ENCODE measurements around the gene SMIM5. TPM values are rescaled to one million over a fixed set of nuclear protein-coding genes. Genes with fewer than 3 reads are reported as not detected.

The SMIM5 gene
- total and polyA plus RNA-seq, 9 of the 15 experiments (the other 6 are each of a cell fraction or from before 2014, with no cell fraction given), result 0.08 TPM; not detected in 8

- no peak overlapping the region for H3K4me3 ChIP-seq
- no peak overlapping the region for H3K4me2 ChIP-seq (ENCODE audit: insufficient read depth, low read length)
- peaks cover 3% of the 10 kb centered on the region for H3K9me1 ChIP-seq (ENCODE audit: control insufficient read depth, insufficient read depth, low read length)
- no peaks in the 10 kb centered on the region for H3K79me2 ChIP-seq (ENCODE audit: control insufficient read depth, insufficient read depth, low read length)
- ChIA-PET CTCF (ENCODE audit: low intra/inter-chr PET ratio) (no interaction called here), POLR2A (interaction anchor here (0.7 to 2.1 kb wide), 3 partner anchors 8 to 133 kb away, joined by 3 to 15 read pairs (median 5); no protein-coding TSS in a partner anchor)
- in situ Hi-C loops (cut with MboI), result no loop called here
- H4K20me1 ChIP-seq (replicated peaks; ENCODE audit: control insufficient read depth, insufficient read depth, low read length), result 0 out of 2 replicates have a peak, but pooled peaks cover 6% of the 10 kb centered on the region
- H3K4me1 ChIP-seq (replicated peaks in 1 of 2; ENCODE audit: control insufficient read depth in 2 of 2, insufficient read depth in 2 of 2, low read length in 2 of 2), result peaks cover 15 to 21% of the 10 kb centered on the region in 2 experiments; a peak in 4 of 5 replicates
- TF ChIP-seq TEAD1 (CRISPR knock-in tag; IDR thresholded peaks at IDR 0.05) (no peak), CBFA2T3 (IDR thresholded peaks at IDR 0.05) (no peak), TSHZ1 (CRISPR knock-in tag; IDR thresholded peaks at IDR 0.05) (no peak), SNIP1 (IDR thresholded peaks at IDR 0.05; ENCODE audit: low read depth) (no peak), POLR2G (IDR thresholded peaks at IDR 0.05; ENCODE audit: low read depth, low read length) (no peak), GTF3C2 (IDR thresholded peaks at IDR 0.05; ENCODE audit: borderline replicate concordance, extremely low read depth, insufficient read length) (no peak), RBBP5 (IDR thresholded peaks at IDR 0.05; ENCODE audit: borderline replicate concordance, insufficient read depth, low read length, poor library complexity, severe bottlenecking) (no peak)
- TF ChIP-seq, protein P1, sequence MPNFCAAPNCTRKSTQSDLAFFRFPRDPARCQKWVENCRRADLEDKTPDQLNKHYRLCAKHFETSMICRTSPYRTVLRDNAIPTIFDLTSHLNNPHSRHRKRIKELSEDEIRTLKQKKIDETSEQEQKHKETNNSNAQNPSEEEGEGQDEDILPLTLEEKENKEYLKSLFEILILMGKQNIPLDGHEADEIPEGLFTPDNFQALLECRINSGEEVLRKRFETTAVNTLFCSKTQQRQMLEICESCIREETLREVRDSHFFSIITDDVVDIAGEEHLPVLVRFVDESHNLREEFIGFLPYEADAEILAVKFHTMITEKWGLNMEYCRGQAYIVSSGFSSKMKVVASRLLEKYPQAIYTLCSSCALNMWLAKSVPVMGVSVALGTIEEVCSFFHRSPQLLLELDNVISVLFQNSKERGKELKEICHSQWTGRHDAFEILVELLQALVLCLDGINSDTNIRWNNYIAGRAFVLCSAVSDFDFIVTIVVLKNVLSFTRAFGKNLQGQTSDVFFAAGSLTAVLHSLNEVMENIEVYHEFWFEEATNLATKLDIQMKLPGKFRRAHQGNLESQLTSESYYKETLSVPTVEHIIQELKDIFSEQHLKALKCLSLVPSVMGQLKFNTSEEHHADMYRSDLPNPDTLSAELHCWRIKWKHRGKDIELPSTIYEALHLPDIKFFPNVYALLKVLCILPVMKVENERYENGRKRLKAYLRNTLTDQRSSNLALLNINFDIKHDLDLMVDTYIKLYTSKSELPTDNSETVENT (CRISPR knock-in tag; IDR thresholded peaks at IDR 0.05), result no peak
- no peaks in the 10 kb centered on the region for H3K27me3 ChIP-seq (ENCODE audit: control insufficient read depth in 2 of 2, insufficient read depth in 2 of 2, low read length in 2 of 2)
- DNase-seq (ENCODE audit: extremely low read depth in 1 of 4, low spot score in 3 of 4) (no peak), FAIRE-seq (no peak), ATAC-seq (no peak)
- BruUV-seq (replicated peaks), result no TSS peak
- WGBS (ENCODE audit: insufficient coverage, low coverage, missing lambda C conversion rate), result 90% methylated on average over 6 of the region's 6 CpGs
- H3K36me3 ChIP-seq (ENCODE audit: control insufficient read depth, insufficient read depth, low read length), result peaks cover 28% of the 10 kb centered on the region
- intact Hi-C loops (cut with micrococcal nuclease), result no loop called here
- H3K9me3 ChIP-seq (replicated peaks; ENCODE audit: control insufficient read depth, insufficient read depth, low read depth, low read length), result no peaks in the 10 kb centered on the region
- no peak overlapping the region for H2AFZ ChIP-seq (ENCODE audit: low read depth, low read length)
- H3K27ac ChIP-seq (ENCODE audit: extremely low read depth, low read depth, low read length), result no peak overlapping the region
- 0 out of 4 replicates have a peak overlapping the region, but pooled peaks of 1 of the 2 experiments have one; percentile 8 for H3K9ac ChIP-seq (ENCODE audit: insufficient read depth in 1 of 2, low read depth in 2 of 2, low read length in 2 of 2)
Measured at GRCh38 chr17:75646638-75646992, 13.4 kb downstream of the SMIM5 start.
